HG03520 (cell line): ENCODE measurements around the gene MESP1.
"Not testable (repeated sequence)": the region's sequence is repeated elsewhere in the genome, so short reads cannot be mapped to it uniquely, and the experiment has no call there.

ENCODE experiments used
- ATAC-seq: cut with Tn5 transposase; IDR thresholded peaks from one replicate; pipeline ENCODE4 v1.9.1; 2021; ENCODE audit warnings: mild to moderate bottlenecking, moderate library complexity; ENCODE audit not compliant: unreplicated experiment

MESP1 gene

DNA sequence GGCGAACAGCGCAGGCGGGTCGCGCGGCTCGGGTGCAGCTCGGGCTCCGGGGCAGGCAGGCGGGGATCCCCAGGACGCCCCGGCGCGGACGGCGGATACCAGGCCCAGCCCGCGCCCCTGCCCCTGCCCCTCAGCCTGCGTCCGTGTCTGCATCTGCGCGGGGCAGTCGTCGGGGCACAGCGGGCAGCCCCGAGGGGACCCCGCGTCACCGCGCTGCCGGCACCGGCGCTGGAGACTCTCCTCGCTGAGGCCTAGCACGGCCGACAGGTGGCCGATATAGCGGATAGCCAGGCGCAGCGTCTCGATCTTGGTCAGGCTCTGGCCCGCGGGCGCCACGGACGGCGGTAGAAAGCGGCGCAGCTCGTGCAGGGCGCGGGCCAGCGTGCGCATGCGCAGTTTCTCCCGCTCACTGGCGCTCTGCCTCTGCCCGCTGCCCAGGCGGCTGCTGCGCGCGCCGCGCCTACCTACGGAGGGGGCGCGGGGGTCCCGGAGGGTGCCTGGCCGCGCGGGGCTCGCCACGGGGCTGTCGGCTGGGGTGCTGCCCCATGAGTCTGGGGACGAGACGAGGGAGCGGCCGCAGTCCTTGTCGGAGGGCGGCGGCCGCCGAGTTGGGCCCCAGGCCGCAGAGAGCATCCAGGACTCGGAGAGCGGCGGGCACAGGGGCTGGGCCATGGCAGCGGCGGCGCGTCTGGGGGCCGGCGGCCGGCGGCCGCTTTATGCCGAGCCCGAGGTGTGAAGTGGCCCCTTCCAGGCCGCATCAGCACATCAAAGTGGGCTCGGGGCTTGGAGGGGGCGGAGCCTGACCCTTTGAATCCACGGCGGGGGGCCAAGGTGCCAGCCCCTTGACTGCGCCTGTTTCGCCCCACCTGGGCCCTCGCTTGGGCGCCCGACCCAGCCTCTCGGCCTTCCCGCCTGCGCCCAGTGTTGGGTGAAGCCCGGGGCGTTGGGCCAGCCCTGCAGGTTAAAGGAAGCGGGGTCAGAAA is at the start of gene MESP1:
MESP1 (minus strand) TSS at position 690 of the 983 bp plus-strand sequence; CDS start at position 672, 18 bp downstream.
- ATAC-seq = peak; percentile 90

DNA sequence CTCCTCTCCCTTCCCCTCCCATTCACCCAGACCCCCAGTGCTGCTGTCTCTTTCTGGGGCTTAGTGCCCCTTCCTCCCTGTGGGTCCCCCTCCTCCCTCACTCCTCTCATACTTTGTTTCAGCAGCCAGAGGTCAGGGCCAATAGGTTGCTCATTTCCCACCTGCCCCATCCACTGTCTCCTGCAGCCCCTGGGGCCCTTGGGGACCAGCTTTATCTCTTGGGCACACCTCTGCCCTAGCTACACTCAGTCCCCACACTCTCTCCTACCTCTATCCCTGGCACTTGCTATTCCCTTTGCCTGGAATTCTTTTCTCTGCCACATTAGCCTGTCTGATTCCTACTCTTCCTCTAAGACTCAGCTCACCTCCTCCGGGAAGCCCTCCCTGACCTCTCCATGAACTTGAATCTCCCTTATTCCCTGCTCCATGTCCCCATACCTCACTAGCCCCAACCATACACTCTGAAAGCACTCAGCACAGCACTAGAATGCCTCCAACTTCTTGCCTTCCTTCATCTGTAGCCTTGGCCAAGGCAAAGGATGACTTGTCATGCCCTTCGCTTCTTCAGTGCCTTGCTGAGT is 49.0 kb upstream of the MESP1 start:
- no peak for ATAC-seq

GRCh38 chr15:89799011-89799911 is 48.2 kb upstream of the MESP1 start:
- ATAC-seq = no peak

DNA sequence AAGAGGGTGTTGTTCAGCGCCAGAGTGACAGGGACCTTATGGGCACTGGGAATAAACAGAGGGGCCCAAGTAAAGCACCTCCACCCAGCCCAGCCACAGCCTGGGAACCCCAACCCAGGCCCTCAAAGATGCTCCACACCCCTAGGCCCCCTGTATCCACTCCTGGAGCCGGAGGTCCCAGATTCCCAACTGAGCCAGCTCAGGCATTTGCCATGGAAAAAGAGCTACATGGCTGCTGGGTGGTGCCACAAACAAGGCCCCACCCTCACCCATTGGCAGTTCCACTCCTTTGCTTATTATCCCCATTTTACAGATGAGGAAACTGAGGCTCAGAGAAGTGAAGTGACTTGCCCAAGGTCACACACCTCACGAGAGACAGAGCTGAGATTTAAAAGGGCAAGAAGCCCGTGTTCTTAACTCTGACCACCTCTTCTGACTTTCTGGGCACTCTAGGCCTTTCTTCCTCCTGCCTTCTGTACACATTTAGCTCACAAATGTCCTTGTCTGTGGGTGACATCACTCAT is 46.7 kb upstream of the MESP1 start:
- no peak for ATAC-seq

GRCh38 chr15:89795996-89796395 is 44.9 kb upstream of the MESP1 start:
- ATAC-seq = no peak

DNA sequence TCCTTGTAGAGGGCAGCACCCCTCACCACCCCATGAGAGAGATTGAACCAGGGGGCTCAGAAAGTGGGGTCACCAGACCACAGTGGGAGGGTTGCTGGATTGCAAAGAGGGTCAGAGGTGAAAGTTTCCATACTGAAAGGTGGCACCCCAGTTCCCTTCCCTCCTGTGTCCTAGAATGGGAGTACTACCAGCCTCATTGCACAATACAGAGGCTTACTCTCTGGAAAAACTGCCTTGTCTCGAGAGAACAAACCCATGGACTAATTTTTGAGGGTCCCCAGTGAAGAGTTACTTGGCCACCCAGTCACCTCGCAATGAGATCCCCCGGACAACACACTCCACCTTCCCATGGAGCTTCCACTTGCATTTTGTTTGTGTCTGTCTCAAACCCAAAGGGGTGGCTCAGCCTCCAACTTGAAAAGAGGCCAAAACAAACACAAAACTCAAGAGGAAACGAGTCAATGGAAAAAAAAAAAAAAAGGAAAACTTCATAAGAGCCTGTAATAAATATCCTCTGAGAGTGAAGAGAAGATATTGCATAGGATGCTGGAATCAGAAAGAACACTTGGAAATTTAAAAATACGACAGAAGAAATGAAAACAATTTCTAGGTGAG is 43.7 kb upstream of the MESP1 start:
- ATAC-seq = no peak

DNA sequence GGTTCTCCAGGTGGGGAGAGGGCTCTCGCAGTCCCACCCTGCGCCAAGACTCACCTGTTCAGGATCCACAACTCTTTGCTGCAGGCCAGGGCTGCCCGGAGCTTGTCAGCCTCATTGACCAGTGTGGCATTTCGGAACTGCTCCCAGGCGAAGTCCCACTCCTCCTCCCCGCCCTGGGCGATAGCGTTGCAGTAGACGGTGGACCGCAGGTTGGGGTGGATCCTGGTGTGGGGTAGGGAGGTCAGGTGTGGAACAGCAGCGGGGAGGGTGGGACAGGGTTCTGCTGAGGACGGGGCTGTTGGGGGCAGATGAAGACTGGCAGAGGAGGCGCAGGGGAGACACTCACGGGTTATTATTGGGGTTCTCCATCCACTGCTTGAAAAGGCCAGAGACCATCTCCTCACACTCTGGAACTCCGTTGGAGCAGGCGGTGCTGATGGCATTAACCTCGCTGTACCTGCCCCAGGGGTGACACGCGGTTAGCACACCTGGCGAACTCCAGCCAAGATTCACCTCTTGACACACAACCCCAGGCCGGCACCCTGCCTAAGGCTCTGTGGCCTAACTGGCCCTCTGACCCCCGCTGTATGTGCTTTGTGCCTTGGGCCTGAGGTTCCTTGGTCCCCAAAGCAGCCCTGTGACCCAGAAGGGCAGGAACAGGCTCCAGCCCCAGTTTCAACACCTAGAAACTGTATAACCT is 41.2 kb upstream of the MESP1 start:
- ATAC-seq = no peak

GRCh38 chr15:89790661-89791060 is 39.6 kb upstream of the MESP1 start:
- no peak for ATAC-seq

- no peak for ATAC-seq
These were observed 39.2 kb upstream of the MESP1 start for GRCh38 chr15:89790206-89790605.

- not testable (repeated sequence) for ATAC-seq
These were observed 37.5 kb upstream of the MESP1 start for GRCh38 chr15:89788585-89788984.

DNA sequence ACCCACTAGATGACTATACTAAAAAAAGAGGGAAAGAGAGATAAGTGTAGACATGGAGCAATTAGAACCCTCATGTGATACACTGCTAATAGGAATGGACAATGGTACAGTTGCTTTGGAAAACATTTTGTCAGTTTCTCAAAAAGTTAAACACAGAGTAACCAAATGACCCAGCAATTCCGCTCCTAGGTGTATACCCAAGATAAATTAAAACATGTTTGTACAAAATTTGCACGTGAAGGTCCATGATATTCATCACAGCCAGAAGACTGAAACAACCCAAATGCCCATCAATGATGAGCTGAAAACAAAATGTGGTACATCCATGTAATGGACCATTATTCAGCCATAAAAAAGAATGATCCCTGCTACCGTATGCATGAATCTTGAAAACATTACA is 36.9 kb upstream of the MESP1 start:
- ATAC-seq = no peak

DNA sequence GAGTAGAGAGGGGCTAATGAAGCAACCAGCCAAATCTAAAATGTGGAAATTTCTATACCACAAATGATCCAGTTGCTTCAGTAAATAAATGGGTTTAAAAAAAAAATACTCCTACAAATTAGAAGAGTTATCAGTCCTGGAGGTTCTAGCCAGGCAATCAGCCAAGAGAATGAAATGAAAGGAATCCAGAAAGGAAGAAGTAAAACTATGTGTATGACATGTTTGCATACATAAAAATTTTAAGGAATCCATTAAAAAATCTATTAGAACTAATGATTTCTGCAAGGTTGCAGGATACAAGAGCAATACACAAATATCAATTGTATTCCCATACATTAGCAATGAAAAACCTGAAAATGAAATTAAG is 34.7 kb upstream of the MESP1 start:
- ATAC-seq = no peak

DNA sequence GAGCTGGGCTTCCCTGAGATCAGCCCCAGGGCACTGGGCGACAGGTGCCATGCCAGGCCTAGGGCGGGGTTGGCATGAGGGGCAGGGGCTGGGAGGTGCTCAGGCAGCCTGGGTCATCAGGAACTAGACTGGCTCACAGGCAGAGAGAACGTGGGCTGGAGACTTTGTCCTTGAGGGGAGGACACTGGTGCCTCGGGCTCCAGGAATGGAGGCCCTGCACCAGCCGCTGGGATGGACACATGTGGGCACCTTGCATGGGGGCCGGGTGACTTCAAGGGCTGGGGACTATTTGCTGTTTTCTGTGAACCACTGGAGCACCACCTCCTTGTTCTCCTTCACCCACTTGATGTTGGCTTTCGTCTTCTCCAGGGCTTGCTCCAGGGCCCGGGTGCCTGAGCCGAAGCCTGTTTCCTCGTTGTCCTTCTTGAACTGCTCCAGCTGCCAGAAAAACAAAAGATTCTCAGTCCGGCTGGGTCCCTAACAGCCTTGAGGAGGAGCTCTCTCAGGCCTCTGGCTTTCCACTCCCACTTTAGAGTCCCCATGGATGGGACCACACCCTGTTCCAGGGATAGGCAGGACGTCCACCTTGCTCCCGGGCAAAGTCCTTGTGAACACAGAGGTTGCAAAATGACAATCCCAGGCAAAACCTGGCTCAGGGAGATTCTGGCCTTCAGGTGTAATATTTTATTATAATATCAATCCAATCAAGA is 34.2 kb upstream of the MESP1 start:
- ATAC-seq = no peak

DNA sequence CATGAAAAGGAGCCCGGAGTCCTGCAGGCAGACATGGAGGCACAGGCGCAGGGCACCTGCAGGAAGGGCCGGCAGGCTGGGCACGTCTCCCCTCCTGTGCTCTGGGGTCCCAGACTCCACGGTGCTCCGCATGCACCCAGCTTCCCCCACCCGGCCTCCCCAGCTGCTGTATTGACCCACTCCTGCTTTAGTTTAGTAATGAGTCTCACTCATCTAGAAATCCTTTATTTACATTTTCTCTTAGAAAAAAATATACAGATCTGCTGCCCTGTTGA is 33.6 kb upstream of the MESP1 start:
- ATAC-seq = no peak

DNA sequence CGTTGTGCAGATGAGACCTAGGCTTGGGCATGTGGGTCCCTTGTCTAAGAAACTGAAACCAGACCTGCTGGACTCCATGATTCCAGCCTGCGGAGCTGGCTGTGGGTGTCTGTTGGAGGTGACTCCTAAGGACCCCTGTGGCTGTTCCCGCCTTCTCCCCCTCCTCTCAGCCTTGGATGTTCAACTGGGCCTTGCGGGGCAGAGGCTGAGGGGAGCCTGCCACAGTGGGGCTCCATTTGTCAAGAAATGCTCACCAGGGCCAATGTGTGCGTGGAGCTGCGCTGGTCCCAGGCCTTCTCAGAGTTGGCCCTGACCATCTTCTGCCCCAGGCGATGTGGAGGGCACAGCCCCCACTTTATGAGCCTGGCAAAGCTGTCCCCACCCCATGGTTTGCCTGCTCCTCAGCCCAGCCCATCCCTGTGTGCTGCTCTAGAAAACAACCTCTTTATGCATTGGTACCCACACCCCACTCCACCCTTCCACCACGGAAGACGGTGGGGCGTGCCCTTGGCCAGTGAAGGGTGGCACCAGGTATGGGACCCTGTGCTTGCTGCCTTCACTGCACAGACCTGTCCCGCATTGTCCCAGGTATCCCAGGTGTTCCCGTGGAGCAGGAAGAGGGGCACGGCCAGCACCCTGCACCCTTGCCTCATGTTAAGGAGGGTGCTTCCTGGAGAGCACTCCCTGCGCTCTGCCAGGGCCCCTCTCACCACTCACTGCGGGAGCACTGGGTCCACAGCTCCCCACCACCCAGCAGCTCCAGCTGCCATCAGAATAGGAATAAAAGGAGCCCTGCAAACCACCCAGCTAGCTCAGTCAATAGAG is 33.0 kb upstream of the MESP1 start:
- no peak for ATAC-seq

DNA sequence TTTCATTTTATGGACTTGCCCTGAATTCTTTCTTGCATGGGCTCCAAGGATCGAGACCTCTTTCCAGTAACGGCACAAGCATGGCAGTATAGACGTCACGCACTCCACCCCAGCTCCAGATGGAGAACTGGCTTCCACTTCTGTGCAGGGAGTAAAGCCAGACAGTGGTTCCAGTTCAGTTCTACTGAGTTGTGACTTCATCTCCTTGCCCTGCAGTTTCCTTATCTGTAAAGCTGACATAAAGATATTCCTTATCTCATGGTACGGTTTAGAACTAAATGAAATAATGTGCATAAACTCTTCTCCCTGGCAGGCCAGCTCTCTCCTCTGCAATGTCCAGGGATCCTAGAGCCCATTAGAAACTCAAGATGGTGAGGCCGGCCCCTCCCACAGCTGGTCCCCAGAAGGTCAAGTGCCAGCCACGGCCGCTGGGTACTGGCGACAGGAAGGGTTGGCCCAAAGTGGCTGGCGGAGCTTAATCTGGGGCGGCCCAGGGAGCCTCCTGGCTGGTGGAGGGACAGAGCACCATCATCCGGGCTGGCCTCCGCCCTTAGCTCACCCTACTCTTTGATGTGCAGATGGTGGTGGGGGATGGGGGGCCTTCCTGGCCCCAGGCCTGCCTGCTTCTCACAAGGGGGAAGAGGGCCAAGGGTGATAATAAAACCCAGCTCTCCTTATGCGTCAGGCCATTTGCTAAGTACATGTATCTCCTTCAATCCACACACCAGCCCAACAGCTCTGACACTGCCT is 32.2 kb upstream of the MESP1 start:
- ATAC-seq = no peak

GRCh38 chr15:89782619-89782950 is 31.5 kb upstream of the MESP1 start:
- ATAC-seq = not testable (repeated sequence)
